ENCODE data around the gene GJB3. TPM values are rescaled to one million over a fixed set of nuclear protein-coding genes. Genes with fewer than 3 reads are reported as not detected.

GJB3 gene
- total RNA-seq, 6 experiments from 2014 or later = 0.12 to 1.3 (median 0.23) TPM

DNA sequence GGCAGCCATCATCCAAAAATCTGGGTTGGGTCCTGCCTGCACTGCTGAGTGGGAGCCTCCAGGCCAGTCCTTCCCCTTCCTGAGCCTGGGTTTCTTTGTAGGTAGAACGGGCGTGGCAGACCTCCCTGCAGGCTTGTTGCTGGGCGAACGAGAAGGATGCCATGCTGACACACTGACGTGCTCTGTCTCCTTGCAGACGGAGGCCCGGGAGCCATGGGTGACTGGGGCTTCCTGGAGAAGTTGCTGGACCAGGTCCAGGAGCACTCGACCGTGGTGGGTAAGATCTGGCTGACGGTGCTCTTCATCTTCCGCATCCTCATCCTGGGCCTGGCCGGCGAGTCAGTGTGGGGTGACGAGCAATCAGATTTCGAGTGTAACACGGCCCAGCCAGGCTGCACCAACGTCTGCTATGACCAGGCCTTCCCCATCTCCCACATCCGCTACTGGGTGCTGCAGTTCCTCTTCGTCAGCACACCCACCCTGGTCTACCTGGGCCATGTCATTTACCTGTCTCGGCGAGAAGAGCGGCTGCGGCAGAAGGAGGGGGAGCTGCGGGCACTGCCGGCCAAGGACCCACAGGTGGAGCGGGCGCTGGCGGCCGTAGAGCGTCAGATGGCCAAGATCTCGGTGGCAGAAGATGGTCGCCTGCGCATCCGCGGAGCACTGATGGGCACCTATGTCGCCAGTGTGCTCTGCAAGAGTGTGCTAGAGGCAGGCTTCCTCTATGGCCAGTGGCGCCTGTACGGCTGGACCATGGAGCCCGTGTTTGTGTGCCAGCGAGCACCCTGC, 13.2 kb downstream of the GJB3 start:
- peak in 1 of 4 donors; percentile 18 for ATAC-seq
- Histone ChIP-seq H3K4me3 (peak overlapping the region; percentile 33 to 42 (median 39)), H3K9me3 (no peaks in the 10 kb centered on the region), H3K27ac (peak overlapping the region in 1 of 3 donors; percentile 64), H3K36me3 (peaks cover 0 to 4% (median 0%) of the 10 kb centered on the region in 4 donors), H3K4me1 (no peaks in the 10 kb centered on the region), H3K27me3 (no peaks in the 10 kb centered on the region)
- no peak for DNase-seq
- TF ChIP-seq, protein P1, sequence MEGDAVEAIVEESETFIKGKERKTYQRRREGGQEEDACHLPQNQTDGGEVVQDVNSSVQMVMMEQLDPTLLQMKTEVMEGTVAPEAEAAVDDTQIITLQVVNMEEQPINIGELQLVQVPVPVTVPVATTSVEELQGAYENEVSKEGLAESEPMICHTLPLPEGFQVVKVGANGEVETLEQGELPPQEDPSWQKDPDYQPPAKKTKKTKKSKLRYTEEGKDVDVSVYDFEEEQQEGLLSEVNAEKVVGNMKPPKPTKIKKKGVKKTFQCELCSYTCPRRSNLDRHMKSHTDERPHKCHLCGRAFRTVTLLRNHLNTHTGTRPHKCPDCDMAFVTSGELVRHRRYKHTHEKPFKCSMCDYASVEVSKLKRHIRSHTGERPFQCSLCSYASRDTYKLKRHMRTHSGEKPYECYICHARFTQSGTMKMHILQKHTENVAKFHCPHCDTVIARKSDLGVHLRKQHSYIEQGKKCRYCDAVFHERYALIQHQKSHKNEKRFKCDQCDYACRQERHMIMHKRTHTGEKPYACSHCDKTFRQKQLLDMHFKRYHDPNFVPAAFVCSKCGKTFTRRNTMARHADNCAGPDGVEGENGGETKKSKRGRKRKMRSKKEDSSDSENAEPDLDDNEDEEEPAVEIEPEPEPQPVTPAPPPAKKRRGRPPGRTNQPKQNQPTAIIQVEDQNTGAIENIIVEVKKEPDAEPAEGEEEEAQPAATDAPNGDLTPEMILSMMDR (IDR thresholded peaks at IDR 0.05) = no peak
- TF ChIP-seq POLR2A (IDR thresholded peaks at IDR 0.05) = no peak
- 71% methylated on average over 8 of the region's 40 CpGs for WGBS (ENCODE audit: insufficient coverage, low coverage, low lambda C conversion rate, missing lambda C conversion rate)
- intact Hi-C loops (cut with DNase I) = loop anchor here in 1 of 2 donors (5.0 kb wide), 1 partner anchor 43 kb away; no protein-coding TSS in a partner anchor

DNA sequence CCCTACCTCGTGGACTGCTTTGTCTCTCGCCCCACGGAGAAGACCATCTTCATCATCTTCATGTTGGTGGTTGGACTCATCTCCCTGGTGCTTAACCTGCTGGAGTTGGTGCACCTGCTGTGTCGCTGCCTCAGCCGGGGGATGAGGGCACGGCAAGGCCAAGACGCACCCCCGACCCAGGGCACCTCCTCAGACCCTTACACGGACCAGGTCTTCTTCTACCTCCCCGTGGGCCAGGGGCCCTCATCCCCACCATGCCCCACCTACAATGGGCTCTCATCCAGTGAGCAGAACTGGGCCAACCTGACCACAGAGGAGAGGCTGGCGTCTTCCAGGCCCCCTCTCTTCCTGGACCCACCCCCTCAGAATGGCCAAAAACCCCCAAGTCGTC, 13.8 kb downstream of the GJB3 start:
- intact Hi-C loops (cut with DNase I) = loop anchor here in 1 of 2 donors (5.0 kb wide), 1 partner anchor 43 kb away; no protein-coding TSS in a partner anchor
- Histone ChIP-seq H3K4me3 (peak overlapping the region in 2 of 3 donors; percentile 7 to 42), H3K4me1 (no peaks in the 10 kb centered on the region), H3K36me3 (peaks cover 0 to 4% (median 0%) of the 10 kb centered on the region in 4 donors), H3K9me3 (no peaks in the 10 kb centered on the region), H3K27me3 (no peaks in the 10 kb centered on the region), H3K27ac (peak overlapping the region in 1 of 3 donors; percentile 64)
- TF ChIP-seq, protein P1 (IDR thresholded peaks at IDR 0.05) = no peak
- no peak for TF ChIP-seq POLR2A (IDR thresholded peaks at IDR 0.05)
- 83% methylated on average over 1 of the region's 12 CpGs for WGBS (ENCODE audit: insufficient coverage, low coverage, low lambda C conversion rate, missing lambda C conversion rate)
- DNase-seq (no peak), ATAC-seq (no peak)

DNA sequence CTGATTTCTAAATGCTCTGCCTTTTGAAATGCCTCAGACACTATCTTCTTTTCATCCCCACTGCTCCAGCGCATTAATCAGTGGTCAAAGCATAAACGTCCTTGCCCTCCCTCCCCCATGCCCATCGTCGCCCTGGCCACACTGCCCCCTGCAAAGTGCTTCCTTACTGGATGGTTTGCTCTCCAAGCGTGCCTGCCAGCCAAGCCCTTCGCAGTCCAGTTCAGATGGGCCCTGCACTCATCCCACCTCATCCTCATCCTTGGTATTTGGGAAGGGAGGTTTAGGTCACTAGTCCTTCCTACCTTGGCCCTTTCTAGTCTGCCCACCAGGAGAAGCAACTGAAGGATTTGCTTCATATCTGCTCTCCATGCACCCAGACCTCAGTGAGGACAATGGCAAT, 14.9 kb downstream of the GJB3 start:
- Histone ChIP-seq H3K27ac (no peak overlapping the region), H3K36me3 (peaks cover 0 to 4% (median 0%) of the 10 kb centered on the region in 4 donors), H3K9me3 (no peaks in the 10 kb centered on the region), H3K27me3 (no peaks in the 10 kb centered on the region), H3K4me1 (no peaks in the 10 kb centered on the region), H3K4me3 (peak overlapping the region in 1 of 3 donors; percentile 7)
- ATAC-seq (no peak), DNase-seq (no peak)
- intact Hi-C loops (cut with DNase I) = no loop called here
- WGBS (ENCODE audit: insufficient coverage, low coverage, low lambda C conversion rate, missing lambda C conversion rate) = 65% methylated on average over 6 of the region's 6 CpGs
- TF ChIP-seq, protein P1 (IDR thresholded peaks at IDR 0.05) = no peak
- TF ChIP-seq POLR2A (IDR thresholded peaks at IDR 0.05) = no peak

DNA sequence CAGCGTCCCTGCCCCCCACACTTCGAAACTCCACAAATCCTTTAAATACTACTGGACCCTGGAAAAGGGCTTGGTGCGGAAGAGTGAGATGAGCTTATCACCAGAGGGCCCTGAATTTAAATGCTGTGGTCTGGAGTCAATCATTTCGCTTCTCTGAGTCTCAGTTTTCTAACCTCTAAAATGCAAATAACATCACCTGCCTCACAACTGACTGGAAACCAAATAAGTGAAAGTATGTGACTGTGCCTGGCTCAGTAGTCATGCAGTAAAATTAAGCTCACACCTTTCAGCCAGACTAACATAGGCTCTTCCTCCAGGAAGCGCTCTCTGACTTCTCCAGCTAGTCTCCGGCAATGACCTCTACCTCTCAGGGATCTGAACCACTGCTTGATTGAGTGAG, 16.0 kb downstream of the GJB3 start:
- intact Hi-C loops (cut with DNase I) = no loop called here
- no peak for DNase-seq
- H3K36me3 ChIP-seq = peaks cover 0 to 4% (median 0%) of the 10 kb centered on the region in 4 donors
- no peaks in the 10 kb centered on the region for H3K4me1 ChIP-seq
- TF ChIP-seq POLR2A (IDR thresholded peaks at IDR 0.05) = no peak
- TF ChIP-seq, protein P1 (IDR thresholded peaks at IDR 0.05) = no peak
- no peak overlapping the region for H3K4me3 ChIP-seq
- no peaks in the 10 kb centered on the region for H3K27me3 ChIP-seq
- WGBS (ENCODE audit: insufficient coverage, low coverage, low lambda C conversion rate, missing lambda C conversion rate) = 82% methylated on average over 5 of the region's 6 CpGs
- H3K27ac ChIP-seq = no peak overlapping the region
- ATAC-seq = no peak
- H3K9me3 ChIP-seq = no peaks in the 10 kb centered on the region

All from right lobe of liver (tissue), 6 donors.